CMK (cell line): ENCODE data around the gene FRMD8.

ENCODE experiments used
- DNase-seq: peaks from one replicate; pipeline ENCODE4 v3.0.0-alpha.2; 2010; ENCODE audit warnings: low read depth

FRMD8 gene, protein sequence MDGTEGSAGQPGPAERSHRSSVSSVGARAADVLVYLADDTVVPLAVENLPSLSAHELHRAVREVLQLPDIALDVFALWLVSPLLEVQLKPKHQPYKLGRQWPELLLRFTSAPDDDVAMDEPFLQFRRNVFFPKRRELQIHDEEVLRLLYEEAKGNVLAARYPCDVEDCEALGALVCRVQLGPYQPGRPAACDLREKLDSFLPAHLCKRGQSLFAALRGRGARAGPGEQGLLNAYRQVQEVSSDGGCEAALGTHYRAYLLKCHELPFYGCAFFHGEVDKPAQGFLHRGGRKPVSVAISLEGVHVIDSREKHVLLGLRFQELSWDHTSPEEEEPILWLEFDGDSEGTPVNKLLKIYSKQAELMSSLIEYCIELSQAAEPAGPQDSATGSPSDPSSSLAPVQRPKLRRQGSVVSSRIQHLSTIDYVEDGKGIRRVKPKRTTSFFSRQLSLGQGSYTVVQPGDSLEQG

GRCh38 chr11:65386307-65387140 lies at the start of gene FRMD8:
TSS of gene FRMD8 (plus strand) at chr11:65386637. CDS start at chr11:65387037, 400 bp downstream.
- DNase-seq = peak; percentile 76

DNA sequence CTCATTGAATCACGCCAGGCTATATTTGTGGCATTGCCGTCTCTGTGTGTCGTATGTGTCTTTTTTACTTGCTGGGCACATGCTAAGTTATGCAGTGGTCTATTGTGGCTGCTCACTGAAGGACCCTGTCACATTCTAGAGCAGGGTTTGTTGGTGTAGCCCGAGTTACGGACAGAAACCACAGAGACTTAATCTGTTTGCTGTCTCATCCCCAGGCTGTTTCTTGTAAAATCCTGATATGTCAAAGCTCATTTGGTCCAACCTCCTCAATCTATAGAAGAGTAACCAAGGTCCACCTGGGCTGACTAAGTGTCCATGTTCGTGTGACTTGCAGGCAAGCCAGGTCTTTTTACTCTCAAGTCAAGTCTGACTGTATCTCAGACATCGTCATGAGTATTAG lies 47.8 kb upstream of the FRMD8 start:
- DNase-seq = no peak

GRCh38 chr11:65340226-65340625 lies 46.2 kb upstream of the FRMD8 start:
- DNase-seq = no peak

DNA sequence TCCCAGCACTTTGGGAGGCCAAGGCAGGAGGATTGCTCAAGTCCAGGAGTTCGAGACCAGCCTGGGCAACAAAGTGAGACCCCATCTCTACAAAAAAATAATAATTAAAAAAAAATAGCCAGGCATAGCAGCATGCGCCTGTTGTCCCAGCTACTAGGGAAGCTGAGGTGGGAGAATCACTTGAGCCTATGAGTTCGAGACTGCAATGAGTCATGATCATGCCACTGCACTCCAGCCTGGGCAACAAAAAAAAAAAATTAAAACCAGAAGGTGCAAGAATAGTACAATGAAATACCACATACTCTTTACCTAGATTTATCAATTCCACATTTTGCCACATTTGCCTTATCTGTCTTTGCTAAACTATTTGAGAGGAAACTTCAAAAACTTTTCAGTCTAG lies 44.6 kb upstream of the FRMD8 start:
- DNase-seq = no peak

- no peak for DNase-seq
Observed at GRCh38 chr11:65351511-65351910, 34.9 kb upstream of the FRMD8 start.

GRCh38 chr11:65352783-65353182 lies 33.7 kb upstream of the FRMD8 start:
- no peak for DNase-seq

DNA sequence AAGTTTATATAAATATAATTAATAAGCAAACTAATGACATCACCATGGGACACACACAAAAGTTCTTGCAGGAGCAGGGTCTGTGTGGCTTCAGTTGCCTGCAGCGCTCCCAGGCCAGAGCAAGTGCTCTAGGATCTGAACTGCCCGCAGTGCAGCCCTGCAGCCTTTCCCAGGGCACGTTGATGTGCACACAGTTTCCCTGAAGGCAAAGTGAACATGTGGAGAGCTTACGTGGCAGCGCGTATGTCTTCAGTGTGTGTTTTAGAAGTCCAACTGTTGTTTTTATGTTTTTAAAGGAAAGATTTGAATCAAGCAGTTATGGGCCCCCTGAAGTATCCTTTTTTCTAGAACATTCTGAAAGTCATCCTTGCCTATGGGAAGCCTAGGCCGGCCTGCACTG lies 33.1 kb upstream of the FRMD8 start:
- DNase-seq = no peak

DNA sequence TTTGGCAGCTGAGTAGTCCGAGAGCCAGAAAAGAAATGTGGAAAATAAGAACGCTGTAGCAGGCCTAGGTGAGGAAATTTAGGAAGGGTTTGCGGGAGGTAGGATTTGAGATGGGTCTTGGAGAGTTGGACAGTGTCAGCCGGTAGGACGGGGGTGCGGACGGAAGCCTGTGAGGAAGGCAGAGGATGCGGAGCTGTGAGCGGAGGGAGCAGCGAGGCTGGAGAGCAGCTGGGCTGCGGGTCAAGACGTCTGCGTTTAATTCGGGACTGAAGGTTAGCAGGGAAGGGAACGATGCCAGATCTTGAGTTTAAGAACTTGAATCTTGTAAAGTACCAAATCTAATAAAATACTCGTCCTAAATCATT lies 32.6 kb upstream of the FRMD8 start:
- no peak for DNase-seq

DNA sequence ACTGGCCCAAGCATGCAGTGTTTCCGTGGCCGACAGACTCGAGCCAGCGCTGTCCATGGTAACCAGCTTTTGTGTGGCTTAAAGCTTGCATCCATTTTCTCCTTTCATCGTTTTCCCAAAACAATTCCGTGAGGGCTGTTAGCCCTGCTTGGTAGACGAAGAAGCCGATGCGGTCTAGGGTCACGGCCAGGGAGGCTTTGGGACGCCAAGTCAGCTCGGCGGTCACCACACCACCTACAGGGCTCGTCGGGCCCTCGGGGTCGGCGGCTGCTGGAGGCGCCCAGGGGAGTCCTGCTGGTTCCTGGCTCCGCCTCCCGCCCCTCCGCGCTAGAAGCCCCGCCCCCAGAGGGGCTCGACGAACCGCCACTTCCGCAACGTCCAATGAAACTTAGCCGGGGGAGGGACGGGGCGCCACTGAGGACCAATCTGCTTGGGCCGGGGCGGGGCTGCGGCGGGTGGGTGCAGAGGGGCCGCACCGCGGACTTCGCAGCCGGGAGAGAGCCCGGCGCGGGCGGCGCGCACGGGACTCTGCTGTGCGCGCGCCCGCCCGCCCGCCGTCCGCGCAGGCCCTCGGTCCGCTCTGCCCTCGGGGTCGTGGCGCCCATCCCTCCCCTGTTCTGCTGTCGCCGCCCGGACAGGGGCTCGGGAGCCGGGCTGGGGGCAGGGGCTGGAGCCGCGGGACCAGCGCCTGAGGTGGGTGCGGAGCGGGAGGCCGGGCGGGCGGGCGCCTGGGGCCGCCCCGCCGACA lies 32.0 kb upstream of the FRMD8 start, which contains the start of gene TIGD3:
Gene TIGD3 (plus strand): TSS at position 487 of the 748 bp plus-strand sequence. CDS start 1,058 bp downstream, outside the sequence.
- DNase-seq = peak; percentile 79

DNA sequence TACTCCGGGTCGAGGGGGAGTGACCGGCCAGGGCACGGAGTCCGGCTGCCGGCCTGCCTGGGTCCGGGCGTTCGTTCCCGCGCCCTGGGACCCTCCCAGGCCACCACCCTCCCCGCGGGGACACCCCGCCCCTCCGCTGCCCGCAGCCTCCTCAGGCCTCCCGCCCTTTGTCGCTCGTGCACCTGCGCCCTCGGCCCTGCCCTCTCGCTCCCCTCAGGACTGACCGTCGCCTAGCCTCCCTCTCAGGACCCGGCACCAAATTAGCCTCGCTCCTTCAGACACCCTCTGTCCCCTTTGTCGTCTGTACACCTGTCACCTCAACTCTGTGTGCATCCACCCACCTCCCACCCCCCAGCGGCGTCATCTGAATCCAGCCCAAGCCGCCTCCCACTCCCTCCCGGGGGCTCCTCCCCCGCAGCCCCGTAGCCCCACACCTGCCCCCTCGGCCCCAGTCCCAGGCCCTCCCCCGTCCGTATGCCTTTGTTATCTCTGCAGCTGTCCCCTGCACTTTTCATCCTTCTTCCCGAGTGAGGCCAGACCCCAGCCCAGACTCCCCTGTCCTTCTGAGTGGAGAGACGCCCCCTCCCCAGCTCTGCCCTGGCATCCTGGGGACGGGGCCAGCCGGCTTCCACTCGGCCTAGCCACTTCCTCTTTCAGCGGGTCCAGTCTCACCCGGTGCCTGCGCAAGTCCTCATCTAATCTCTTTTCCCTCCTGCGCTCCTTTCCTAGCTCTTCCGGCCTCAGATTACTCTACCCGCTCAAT lies 31.2 kb upstream of the FRMD8 start:
- no peak for DNase-seq

DNA sequence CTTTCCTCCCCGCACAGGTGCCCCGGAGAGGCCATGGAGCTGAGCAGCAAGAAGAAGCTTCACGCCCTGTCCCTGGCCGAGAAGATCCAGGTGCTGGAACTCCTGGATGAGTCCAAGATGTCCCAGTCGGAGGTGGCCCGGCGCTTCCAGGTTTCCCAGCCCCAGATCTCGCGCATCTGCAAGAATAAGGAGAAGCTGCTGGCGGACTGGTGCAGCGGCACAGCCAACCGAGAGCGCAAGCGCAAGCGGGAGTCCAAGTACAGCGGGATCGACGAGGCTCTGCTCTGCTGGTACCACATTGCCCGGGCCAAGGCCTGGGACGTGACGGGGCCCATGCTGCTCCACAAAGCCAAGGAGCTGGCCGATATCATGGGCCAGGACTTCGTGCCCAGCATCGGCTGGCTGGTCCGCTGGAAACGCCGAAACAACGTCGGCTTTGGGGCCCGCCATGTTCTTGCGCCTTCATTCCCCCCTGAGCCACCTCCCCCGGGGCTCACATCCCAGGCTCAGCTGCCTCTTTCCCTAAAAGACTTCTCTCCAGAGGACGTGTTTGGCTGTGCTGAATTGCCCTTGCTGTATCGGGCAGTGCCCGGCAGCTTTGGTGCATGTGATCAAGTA lies 30.6 kb upstream of the FRMD8 start:
- DNase-seq = no peak

GRCh38 chr11:65356394-65356972 lies 30.0 kb upstream of the FRMD8 start:
- DNase-seq = no peak

DNA sequence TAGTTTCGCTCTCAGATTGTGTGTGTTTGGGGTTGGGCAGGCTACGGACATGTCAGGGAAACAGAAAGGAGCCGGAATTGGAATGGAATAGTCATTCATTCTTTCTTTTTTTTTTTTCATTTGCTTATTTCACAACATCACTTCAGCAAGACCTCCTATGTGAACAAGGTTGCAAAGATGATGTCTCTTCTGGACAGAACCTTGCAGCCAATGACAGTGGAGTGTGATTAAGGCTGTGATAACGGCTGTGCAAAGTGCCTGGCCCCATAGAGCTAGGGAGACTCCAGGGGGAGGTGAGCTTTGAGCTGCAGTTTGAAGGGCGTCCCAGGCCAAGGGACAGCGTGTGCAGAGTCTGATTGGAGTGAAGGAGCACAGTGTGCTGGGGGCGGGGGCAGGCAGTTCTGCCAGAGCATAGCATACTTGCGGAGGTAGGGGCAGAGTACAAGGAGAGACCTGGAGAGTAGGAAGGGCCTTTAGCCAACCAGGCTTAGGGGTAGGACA lies 28.5 kb upstream of the FRMD8 start:
- DNase-seq = no peak

GRCh38 chr11:65362320-65362931 lies 24.0 kb upstream of the FRMD8 start:
- DNase-seq = no peak

DNA sequence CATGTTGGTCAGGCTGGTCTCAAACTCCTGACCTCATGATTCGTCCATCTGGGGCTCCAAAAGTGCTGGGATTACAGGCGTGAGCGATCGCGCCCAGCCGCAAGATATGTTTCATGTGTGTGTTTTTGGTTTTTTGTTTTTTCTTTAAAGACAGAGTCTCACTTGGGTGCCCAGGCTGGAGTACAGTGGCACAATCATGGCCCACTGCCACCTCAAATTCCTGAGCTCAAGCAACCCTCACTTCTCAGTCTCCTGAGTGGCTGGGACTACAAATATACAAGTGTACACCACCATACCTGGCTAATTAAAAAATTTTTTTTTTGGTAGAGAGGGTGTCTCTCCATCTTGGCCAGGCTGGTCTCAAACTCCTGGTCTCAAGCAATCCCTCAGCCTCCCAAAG lies 23.5 kb upstream of the FRMD8 start:
- DNase-seq = no peak

GRCh38 chr11:65363770-65364169 lies 22.7 kb upstream of the FRMD8 start:
- DNase-seq = no peak

DNA sequence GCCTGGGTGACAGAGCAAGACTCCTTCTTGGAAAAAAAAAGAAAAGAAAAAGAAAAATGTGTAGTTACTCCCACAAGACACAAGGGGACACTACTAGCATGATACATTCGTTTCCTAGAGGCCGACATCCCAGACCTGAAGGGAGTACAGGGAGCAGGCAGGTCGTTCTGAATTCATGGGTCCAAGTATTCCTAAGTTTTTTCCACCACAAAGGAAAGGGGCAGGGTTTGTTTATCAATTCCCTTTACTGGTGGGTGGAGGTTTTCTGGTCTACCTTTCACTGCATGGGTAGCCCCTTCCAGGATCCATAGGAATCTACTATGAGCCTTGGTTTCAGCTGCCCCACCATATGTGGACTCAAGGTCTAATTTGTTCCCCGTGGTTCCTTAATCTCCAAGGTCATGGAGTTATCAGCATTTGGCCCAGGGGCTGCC lies 20.1 kb upstream of the FRMD8 start:
- DNase-seq = no peak

- no peak for DNase-seq
Observed at GRCh38 chr11:65370659-65371049, 15.8 kb upstream of the FRMD8 start.

DNA sequence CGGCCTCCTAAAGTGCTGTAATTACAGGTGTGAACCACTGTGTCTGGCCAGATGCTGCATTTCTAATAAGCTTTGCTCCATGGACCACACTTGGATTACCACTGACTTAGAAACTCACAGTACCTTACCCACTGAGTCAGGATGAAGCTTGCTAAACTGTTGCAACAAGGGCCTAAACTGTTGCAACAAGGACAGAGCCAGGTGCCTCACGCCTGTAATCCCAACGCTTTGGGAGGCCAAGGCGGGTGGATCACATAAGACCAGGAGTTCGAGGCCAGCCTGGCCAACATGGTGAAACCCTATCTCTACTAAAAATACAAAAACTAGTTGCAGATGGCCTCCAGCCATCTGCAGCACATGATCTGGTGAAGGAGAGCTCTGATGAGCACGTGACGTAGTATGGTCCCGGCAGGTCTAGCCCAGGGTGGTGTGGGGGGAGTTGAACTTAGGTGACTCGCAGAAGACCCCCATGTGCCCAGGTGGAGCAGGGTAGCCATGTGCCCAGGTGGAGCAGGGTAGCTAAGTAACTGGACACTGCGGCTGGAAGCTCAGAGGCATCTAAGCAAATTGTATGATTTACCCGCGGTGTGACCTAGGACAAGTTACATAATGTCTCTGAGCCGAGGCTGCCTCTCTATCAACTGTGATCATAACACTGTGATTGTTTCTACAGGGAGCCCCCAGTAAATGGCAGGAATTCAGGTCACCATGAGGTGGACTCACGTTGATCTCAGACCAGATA lies 12.4 kb upstream of the FRMD8 start:
- no peak for DNase-seq
